Kidney epithelial cell (primary cell): Measurements from ENCODE around the gene CALHM6. TPM values are rescaled to one million over a fixed set of nuclear protein-coding genes. Genes with fewer than 3 reads are reported as not detected.

Experiments used
- DNase-seq: peaks from one replicate; pipeline ENCODE4 v3.0.0-alpha.2; 2010; ENCODE audit warnings: low read depth
- H3K27me3 ChIP-seq: 2 replicates; pipeline ENCODE4 v1.6.0; 2011; ENCODE audit warnings: low read length; ENCODE audit not compliant: control insufficient read depth, insufficient read depth
- H3K36me3 ChIP-seq: 2 replicates; pipeline ENCODE4 v1.5.1; 2011; ENCODE audit warnings: low read length; ENCODE audit not compliant: control insufficient read depth, insufficient read depth
- H3K4me3 ChIP-seq: 2 replicates; pipeline ENCODE4 v1.5.1; 2011; ENCODE audit warnings: low read depth, mild to moderate bottlenecking, control low read depth, low read length
- total RNA-seq: library from RNA; depleted of rRNA; stranded (reverse); fragments of >200 nt; gene quantifications from 2 replicates; pipeline ENCODE4 v1.2.3, GENCODE V29; 2015
- TF ChIP-seq, protein P1 (sequence below): IDR thresholded peaks from 2 replicates; pipeline ENCODE4 v1.5.1; 2011; ENCODE audit warnings: mild to moderate bottlenecking, moderate library complexity, low read length, control low read depth, inconsistent platforms; ENCODE audit not compliant: insufficient read depth, poor library complexity, severe bottlenecking

CALHM6 gene
- total RNA-seq, 1 donor from 2014 or later, result 4.8 TPM

DNA sequence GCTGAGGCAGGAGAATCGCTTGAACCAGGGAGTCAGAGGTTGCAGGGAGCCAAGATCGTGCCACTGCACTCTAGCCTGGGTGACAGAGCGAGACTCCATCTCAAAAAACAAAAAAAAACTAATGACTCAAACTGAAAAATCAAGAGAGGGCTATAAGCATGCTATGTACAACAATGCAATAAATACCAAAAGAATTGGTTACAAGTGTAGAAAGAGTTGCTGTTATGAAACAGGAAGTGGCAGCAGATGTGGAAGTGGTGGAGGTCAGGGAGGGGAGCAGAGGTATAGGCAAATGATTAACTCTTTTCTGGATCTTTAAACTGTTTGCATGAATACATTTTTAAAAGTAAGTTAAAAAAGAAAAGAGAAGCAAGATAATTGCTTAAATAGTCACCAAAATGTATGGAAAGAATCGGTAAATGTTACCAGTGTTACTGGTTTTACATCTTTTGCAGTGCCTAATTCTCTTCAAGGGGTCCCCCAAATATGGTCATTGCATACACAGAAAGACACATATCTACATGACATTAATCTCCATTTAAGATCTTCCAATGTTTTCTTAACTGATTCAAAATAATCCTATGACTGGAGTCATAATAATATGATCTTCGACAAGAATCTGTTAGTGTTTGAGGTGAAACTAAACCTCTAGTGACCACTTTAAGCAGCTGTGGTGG, 15.0 kb downstream of the CALHM6 start:
- TF ChIP-seq, protein P1, sequence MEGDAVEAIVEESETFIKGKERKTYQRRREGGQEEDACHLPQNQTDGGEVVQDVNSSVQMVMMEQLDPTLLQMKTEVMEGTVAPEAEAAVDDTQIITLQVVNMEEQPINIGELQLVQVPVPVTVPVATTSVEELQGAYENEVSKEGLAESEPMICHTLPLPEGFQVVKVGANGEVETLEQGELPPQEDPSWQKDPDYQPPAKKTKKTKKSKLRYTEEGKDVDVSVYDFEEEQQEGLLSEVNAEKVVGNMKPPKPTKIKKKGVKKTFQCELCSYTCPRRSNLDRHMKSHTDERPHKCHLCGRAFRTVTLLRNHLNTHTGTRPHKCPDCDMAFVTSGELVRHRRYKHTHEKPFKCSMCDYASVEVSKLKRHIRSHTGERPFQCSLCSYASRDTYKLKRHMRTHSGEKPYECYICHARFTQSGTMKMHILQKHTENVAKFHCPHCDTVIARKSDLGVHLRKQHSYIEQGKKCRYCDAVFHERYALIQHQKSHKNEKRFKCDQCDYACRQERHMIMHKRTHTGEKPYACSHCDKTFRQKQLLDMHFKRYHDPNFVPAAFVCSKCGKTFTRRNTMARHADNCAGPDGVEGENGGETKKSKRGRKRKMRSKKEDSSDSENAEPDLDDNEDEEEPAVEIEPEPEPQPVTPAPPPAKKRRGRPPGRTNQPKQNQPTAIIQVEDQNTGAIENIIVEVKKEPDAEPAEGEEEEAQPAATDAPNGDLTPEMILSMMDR, result no peak
- no peak for DNase-seq
- Histone ChIP-seq H3K4me3 (no peak overlapping the region), H3K36me3 (no peaks in the 10 kb centered on the region), H3K27me3 (no peaks in the 10 kb centered on the region)

DNA sequence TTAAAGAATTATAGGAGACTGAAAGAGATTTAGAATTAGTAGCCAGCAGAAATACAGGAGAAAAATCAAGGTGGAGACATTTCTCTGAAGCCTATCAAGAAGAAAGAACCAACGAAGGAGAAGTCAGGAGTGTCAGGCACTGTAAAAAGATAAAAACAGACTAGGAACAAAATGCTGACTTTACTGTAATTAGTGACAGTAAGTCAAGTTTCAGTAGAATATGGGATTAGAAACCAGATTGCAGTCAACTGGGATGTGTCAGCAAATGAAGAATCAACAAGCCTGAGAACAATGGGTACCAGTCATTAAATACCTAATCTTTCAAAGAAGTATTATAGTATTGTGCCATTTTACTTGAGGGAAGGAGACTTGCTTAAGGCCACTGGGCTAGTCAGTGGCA, 21.6 kb downstream of the CALHM6 start:
- TF ChIP-seq, protein P1, result no peak

DNA sequence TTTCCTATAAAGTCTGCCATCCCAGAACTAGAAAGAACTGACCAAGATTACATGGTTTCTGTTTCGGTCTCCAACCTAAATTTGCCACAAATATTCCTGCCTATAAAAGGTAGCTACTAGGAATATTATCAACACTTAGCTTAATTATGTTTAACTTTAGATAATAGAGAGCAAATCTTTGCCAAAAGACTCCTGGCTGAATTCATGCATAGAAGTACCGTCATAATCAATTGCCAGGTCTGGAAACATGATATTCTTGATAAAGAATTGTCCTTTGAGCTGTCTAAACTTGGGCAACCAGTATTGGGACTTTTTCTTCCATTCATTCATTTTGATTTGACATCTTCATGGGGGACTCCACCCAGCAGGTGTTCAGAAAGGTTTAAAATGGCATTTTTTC, 22.4 kb downstream of the CALHM6 start:
- H3K27me3 ChIP-seq, result no peaks in the 10 kb centered on the region
- TF ChIP-seq, protein P1, result no peak
- H3K36me3 ChIP-seq, result no peaks in the 10 kb centered on the region
- DNase-seq, result no peak
- no peak overlapping the region for H3K4me3 ChIP-seq

More for the DNA sequence above, 21.6 kb downstream of the CALHM6 start:
- DNase-seq, result no peak
- Histone ChIP-seq H3K36me3 (no peaks in the 10 kb centered on the region), H3K27me3 (no peaks in the 10 kb centered on the region), H3K4me3 (no peak overlapping the region)

DNA sequence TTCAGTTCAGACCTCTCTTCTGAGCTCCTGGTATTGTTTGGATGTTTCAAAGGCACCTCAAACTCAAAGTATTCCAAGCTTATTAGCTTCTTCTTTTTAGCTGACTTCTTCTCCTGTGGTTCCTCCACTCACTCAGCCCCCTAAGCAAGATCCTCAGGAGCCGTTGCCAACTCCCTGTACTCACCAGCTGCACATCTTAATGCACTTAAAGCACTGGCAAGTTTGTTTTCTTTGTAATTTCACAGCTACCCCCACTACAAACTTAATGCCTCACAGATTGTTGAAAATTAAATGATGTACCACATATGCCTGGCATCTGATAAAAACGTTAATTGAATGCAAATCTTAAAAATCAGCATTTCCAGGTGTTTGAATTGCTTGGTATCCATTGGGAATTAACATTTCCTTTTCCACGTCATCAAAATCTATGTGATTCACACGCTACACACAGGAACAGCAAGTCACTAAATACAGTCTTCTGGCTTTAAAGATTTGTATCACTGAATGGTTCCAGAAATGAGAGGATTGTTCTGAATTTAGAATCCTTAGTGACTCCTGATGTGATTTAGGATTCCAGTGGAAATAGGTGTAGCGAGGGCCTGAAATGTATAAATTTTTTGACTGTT, 24.5 kb downstream of the CALHM6 start:
- no peaks in the 10 kb centered on the region for H3K36me3 ChIP-seq
- H3K4me3 ChIP-seq, result no peak overlapping the region
- H3K27me3 ChIP-seq, result no peaks in the 10 kb centered on the region
- TF ChIP-seq, protein P1, result no peak
- DNase-seq, result no peak

DNA sequence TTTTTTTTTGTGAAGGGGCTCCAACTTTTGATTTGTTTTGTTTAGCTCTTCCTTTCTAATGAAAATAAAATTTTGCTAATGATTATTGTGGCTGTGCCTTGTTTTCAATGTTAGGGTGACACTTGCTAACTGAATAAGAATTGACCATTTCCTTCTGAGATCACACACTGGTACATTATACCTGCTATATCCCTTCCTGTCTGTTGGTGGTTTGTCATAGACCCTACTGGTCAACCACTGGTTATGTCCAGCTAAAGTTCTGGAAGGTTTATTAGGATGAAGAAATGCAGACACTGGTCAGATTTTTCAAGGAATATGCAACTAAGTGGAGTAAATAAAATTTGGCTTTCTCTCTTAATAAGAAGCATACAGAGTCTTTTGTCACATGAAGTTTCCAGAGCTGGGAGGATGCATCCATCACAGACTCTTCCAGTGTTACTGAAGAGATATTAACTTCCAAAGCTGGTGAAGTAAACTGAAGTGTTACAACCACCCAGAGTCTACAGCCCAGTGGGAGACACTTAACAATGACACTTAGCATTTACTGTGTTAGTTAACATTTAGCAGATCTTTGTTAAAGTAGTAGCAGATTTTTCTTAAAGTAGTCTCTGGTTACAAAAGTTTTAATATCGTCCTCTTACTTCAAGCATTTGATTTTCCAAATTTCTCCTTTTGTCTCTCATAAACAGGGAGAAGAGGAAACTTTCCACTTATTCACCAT, 30.6 kb downstream of the CALHM6 start:
- TF ChIP-seq, protein P1, result no peak
- Histone ChIP-seq H3K36me3 (no peaks in the 10 kb centered on the region), H3K27me3 (no peaks in the 10 kb centered on the region), H3K4me3 (no peak overlapping the region)
- DNase-seq, result no peak
